IMR-90 (cell line): Measurements from ENCODE around the gene SRMS. TPM values are rescaled to one million over a fixed set of nuclear protein-coding genes. Genes with fewer than 3 reads are reported as not detected.

Source experiments
- ATAC-seq: fragments of 200-7000 bp; cut with Tn5 transposase; 2 replicates; pipeline ENCODE4 v1.9.1; 2020; ENCODE audit warnings: low read depth, mild to moderate bottlenecking, moderate library complexity
- BruUV-seq: library from RNA; stranded (reverse); fragments of 400-500 nt; replicated peaks from 2 replicates; lab custom pipeline; 2021; lab: Mats Ljungman, UMichigan
- CTCF ChIA-PET: fragments of 300-600 bp; formaldehyde crosslinking; extraction: SDS; loops from one replicate; lab custom pipeline; 2021; ENCODE audit warnings: antibody characterized with exemption; lab: Yijun Ruan, JAX
- POLR2A ChIA-PET: fragments of 300-600 bp; sonication (Branson Sonifier 250); formaldehyde crosslinking; loops from one replicate; lab custom pipeline; 2022; ENCODE audit warnings: antibody characterized with exemption; ENCODE audit not compliant: unreplicated experiment; lab: Charles Lee
- DNase-seq: peaks from one replicate; pipeline ENCODE4 v3.0.0; 2013
- H2AFZ ChIP-seq: replicated peaks from 2 replicates; pipeline ENCODE3; 2013; ENCODE audit warnings: low read length, mild to moderate bottlenecking; ENCODE audit not compliant: poor library complexity
- H2AK5ac ChIP-seq: 2 replicates; pipeline ENCODE4 v1.6.1; 2013; ENCODE audit warnings: low read depth, low read length, inconsistent platforms
- H2AK9ac ChIP-seq: replicated peaks from 2 replicates; pipeline ENCODE3; 2013; ENCODE audit warnings: mild to moderate bottlenecking, low read depth, low read length, moderate library complexity; ENCODE audit not compliant: poor library complexity
- H2BK120ac ChIP-seq: 2 replicates; pipeline ENCODE4 v1.6.1; 2013; ENCODE audit warnings: low read depth, low read length, inconsistent platforms
- H2BK15ac ChIP-seq: 3 replicates; pipeline ENCODE4 v1.6.1; 2013; ENCODE audit warnings: low read depth, low read length, inconsistent platforms
- H2BK20ac ChIP-seq: 2 replicates; pipeline ENCODE4 v1.6.1; 2013; ENCODE audit warnings: low read depth, mild to moderate bottlenecking, inconsistent platforms, low read length, moderate library complexity
- H2BK5ac ChIP-seq: 2 replicates; pipeline ENCODE4 v1.6.1; 2013; ENCODE audit warnings: mild to moderate bottlenecking, low read depth, low read length, inconsistent platforms; ENCODE audit not compliant: poor library complexity, severe bottlenecking
- H3K14ac ChIP-seq: replicated peaks from 2 replicates; pipeline ENCODE4 v1.6.1; 2013; ENCODE audit warnings: low read depth, low read length, inconsistent platforms
- H3K18ac ChIP-seq: 2 replicates; pipeline ENCODE4 v1.6.1; 2013; ENCODE audit warnings: low read depth, low read length, control low read depth
- H3K23ac ChIP-seq: 2 replicates; pipeline ENCODE4 v1.6.1; 2013; ENCODE audit warnings: low read depth, low read length, inconsistent platforms
- H3K27ac ChIP-seq: 2 replicates; pipeline ENCODE4 v1.5.1; 2013; ENCODE audit warnings: mild to moderate bottlenecking, control low read depth, low read length; ENCODE audit not compliant: insufficient read depth
- H3K27me3 ChIP-seq: 2 replicates; pipeline ENCODE4 v1.6.1; 2013; ENCODE audit warnings: low read length; ENCODE audit not compliant: control insufficient read depth, insufficient read depth
- H3K36me3 ChIP-seq: 2 replicates; pipeline ENCODE4 v1.6.1; 2013; ENCODE audit warnings: low read length, mixed read lengths; ENCODE audit not compliant: control insufficient read depth, insufficient read depth
- H3K4ac ChIP-seq: 2 replicates; pipeline ENCODE4 v1.6.1; 2013; ENCODE audit warnings: low read depth, low read length, inconsistent platforms
- H3K4me1 ChIP-seq: 2 replicates; pipeline ENCODE4 v1.6.1; 2013; ENCODE audit warnings: low read length, mixed read lengths; ENCODE audit not compliant: control insufficient read depth, insufficient read depth
- H3K4me2 ChIP-seq: 2 replicates; pipeline ENCODE4 v1.6.1; 2013; ENCODE audit warnings: low read depth, mild to moderate bottlenecking, control low read depth, low read length, moderate library complexity
- H3K4me3 ChIP-seq: 2 replicates; pipeline ENCODE4 v1.5.1; 2013; ENCODE audit warnings: low read depth, mild to moderate bottlenecking, control low read depth, low read length, moderate library complexity; ENCODE audit not compliant: insufficient read depth
- H3K56ac ChIP-seq: 2 replicates; pipeline ENCODE4 v1.6.1; 2013; ENCODE audit warnings: low read length, inconsistent platforms; ENCODE audit not compliant: insufficient read depth; ENCODE audit errors: extremely low read depth
- H3K79me1 ChIP-seq, 2 experiments: 2 replicates each; pipeline ENCODE4 v1.6.1; 2013; ENCODE audit warnings: low read length in 2 of 2, inconsistent platforms in 1 of 2, low read depth in 1 of 2
- H3K9ac ChIP-seq: 2 replicates; pipeline ENCODE4 v1.6.1; 2013; ENCODE audit warnings: low read depth, low read length, control low read depth
- H3K9me1 ChIP-seq: 2 replicates; pipeline ENCODE4 v1.6.1; 2013; ENCODE audit warnings: low read length, inconsistent platforms; ENCODE audit not compliant: insufficient read depth
- H3K9me3 ChIP-seq: 2 replicates; pipeline ENCODE4 v1.6.1; 2013; ENCODE audit warnings: low read length; ENCODE audit not compliant: control insufficient read depth, insufficient read depth
- H4K20me1 ChIP-seq: 2 replicates; pipeline ENCODE4 v1.6.1; 2013; ENCODE audit warnings: low read length, inconsistent platforms; ENCODE audit not compliant: insufficient read depth
- H4K5ac ChIP-seq: 2 replicates; pipeline ENCODE4 v1.6.1; 2013; ENCODE audit warnings: mild to moderate bottlenecking, low read depth, low read length, control low read depth
- H4K8ac ChIP-seq, 2 experiments: 2 replicates each; pipeline ENCODE4 v1.6.1; 2013; ENCODE audit warnings: low read depth in 2 of 2, low read length in 2 of 2, control low read depth in 1 of 2, inconsistent platforms in 1 of 2
- H4K91ac ChIP-seq: 2 replicates; pipeline ENCODE4 v1.6.1; 2013; ENCODE audit warnings: low read depth, low read length, inconsistent platforms; ENCODE audit not compliant: insufficient read depth
- BHLHE40 ChIP-seq: fragments of 150-350 bp; IDR thresholded peaks from 2 replicates; pipeline ENCODE4 v1.6.1; 2016; ENCODE audit warnings: mild to moderate bottlenecking, low read depth, low read length
- CEBPB ChIP-seq: IDR thresholded peaks from 2 replicates; pipeline ENCODE4 v1.6.1; 2012; ENCODE audit warnings: low read depth, low read length, improper control_type of control experiment
- CHD1 ChIP-seq: IDR thresholded peaks from 2 replicates; pipeline ENCODE4 v1.6.1; 2012; ENCODE audit warnings: low read depth, low read length, improper control_type of control experiment
- ELK1 ChIP-seq: fragments of 150-350 bp; IDR thresholded peaks from 2 replicates; pipeline ENCODE4 v1.6.1; 2016; ENCODE audit warnings: low read depth, mild to moderate bottlenecking, low read length, moderate library complexity, borderline replicate concordance
- FOS ChIP-seq: fragments of 150-350 bp; IDR thresholded peaks from 2 replicates; pipeline ENCODE4 v1.6.1; 2016; ENCODE audit warnings: low read depth, low read length
- MAFK ChIP-seq: IDR thresholded peaks from 2 replicates; pipeline ENCODE4 v1.6.1; 2012; ENCODE audit warnings: low read depth, low read length, improper control_type of control experiment
- MAZ ChIP-seq: IDR thresholded peaks from 2 replicates; pipeline ENCODE4 v1.6.1; 2012; ENCODE audit warnings: low read depth, mild to moderate bottlenecking, low read length, improper control_type of control experiment, moderate library complexity, borderline replicate concordance
- MXI1 ChIP-seq: IDR thresholded peaks from 2 replicates; pipeline ENCODE4 v1.6.1; 2012; ENCODE audit warnings: low read depth, mild to moderate bottlenecking, low read length, moderate library complexity, borderline replicate concordance
- NFE2L2 ChIP-seq: fragments of 150-350 bp; IDR thresholded peaks from 2 replicates; pipeline ENCODE4 v1.6.1; 2016; ENCODE audit warnings: low read depth, mild to moderate bottlenecking, low read length
- RFX5 ChIP-seq: IDR thresholded peaks from 2 replicates; pipeline ENCODE4 v1.8.0; 2012; ENCODE audit warnings: low read depth, mild to moderate bottlenecking, low read length, moderate library complexity
- SMC3 ChIP-seq: fragments of 150-350 bp; IDR thresholded peaks from 2 replicates; pipeline ENCODE4 v1.6.1; 2016; ENCODE audit warnings: low read depth, mild to moderate bottlenecking, antibody characterized with exemption, low read length, moderate library complexity
- USF2 ChIP-seq: fragments of 150-350 bp; IDR thresholded peaks from 2 replicates; pipeline ENCODE4 v1.6.1; 2017; ENCODE audit warnings: mild to moderate bottlenecking, antibody characterized with exemption, low read length, low read depth
- WGBS, 2 experiments: methylation state at CpG; one replicate each; pipeline versions ENCODE4 v1.1.5 to v1.1.7; 2013; ENCODE audit warnings: missing lambda C conversion rate in 2 of 2; ENCODE audit not compliant: insufficient read length in 1 of 2; ENCODE audit errors: extremely low coverage in 2 of 2; 5-methylcytosine and 5-hydroxymethylcytosine counted together
- dilution Hi-C: fragments of 300-500 bp; cut with HindIII; formaldehyde crosslinking; loops from one replicate; pipeline ENCODE4 v1.14.3; 2018; ENCODE audit warnings: low sequenced_read_pairs; ENCODE audit not compliant: unreplicated experiment
- in situ Hi-C: fragments of 300-500 bp; cut with MboI; formaldehyde crosslinking; loops from 3 replicates; pipeline ENCODE4 v1.14.3; 2019; ENCODE audit warnings: low sequenced_read_pairs, inconsistent platforms, mixed read lengths
- intact Hi-C: fragments of 100-400 bp; cut with micrococcal nuclease; formaldehyde crosslinking; loops from 2 replicates; pipeline ENCODE4 v1.10.0; 2022
- polyA plus RNA-seq, 3 experiments: library from polyadenylated mRNA; depleted of rRNA; stranded (reverse); fragments of >200 nt; gene quantifications; 2 replicates each; pipeline ENCODE4 v1.2.3, GENCODE V29; 2012; ENCODE audit warnings: low replicate concordance in 1 of 3
- total RNA-seq: library from RNA; depleted of rRNA; stranded (reverse); fragments of >200 nt; gene quantifications from 2 replicates; pipeline ENCODE4 v1.2.3, GENCODE V29; 2012

The SRMS gene
- total and polyA plus RNA-seq, 2 of the 4 experiments (the other 2 are of a cell fraction) = not detected

GRCh38 chr20:63554361-63555278, 7.1 kb upstream of the SRMS start:
- H4K91ac ChIP-seq = no peak overlapping the region
- no peaks in the 10 kb centered on the region for H3K9me3 ChIP-seq
- no peak overlapping the region for H3K56ac ChIP-seq
- H3K23ac ChIP-seq = no peak overlapping the region
- H4K5ac ChIP-seq = no peak overlapping the region; the same call in 1 of the 2 replicates
- H3K18ac ChIP-seq = no peak overlapping the region
- no peak for DNase-seq
- peak overlapping the region; percentile 60 for H2AK9ac ChIP-seq
- peaks cover 5% of the 10 kb centered on the region; the same call in 1 of the 2 replicates for H3K4me1 ChIP-seq
- H3K36me3 ChIP-seq = peaks cover 5% of the 10 kb centered on the region; the same call in 1 of the 2 replicates
- TF ChIP-seq MAZ (no peak), MAFK (no peak), USF2 (no peak), FOS (no peak), ELK1 (no peak), CEBPB (no peak), BHLHE40 (no peak), RFX5 (no peak), CHD1 (no peak), NFE2L2 (no peak), MXI1 (no peak), SMC3 (no peak)
- peak overlapping the region; percentile 63 for H3K4me3 ChIP-seq
- H4K8ac ChIP-seq = no peak overlapping the region
- peak overlapping the region; percentile 66; the same call in 1 of the 2 replicates for H3K14ac ChIP-seq
- no peak overlapping the region for H3K27ac ChIP-seq
- no TSS peak for BruUV-seq
- no peak overlapping the region; the same call in 1 of the 2 replicates for H3K4ac ChIP-seq
- H2BK15ac ChIP-seq = no peak overlapping the region
- 76% methylated on average over 24 of the region's 38 CpGs; no CpG with 5 or more reads in 1 of the 2 experiments for WGBS, 2 experiments
- H3K27me3 ChIP-seq = peaks cover 2% of the 10 kb centered on the region; the same call in 1 of the 2 replicates
- dilution Hi-C loops = no loop called here
- H3K4me2 ChIP-seq = peak overlapping the region; percentile 89
- no peak overlapping the region for H2BK120ac ChIP-seq
- no peaks in the 10 kb centered on the region; the same call in 1 of the 2 replicates for H4K20me1 ChIP-seq
- intact Hi-C loops = loop anchor here (2.0 kb wide), 1 partner anchor 18 kb away; no protein-coding TSS in a partner anchor
- H3K9me1 ChIP-seq = no peaks in the 10 kb centered on the region
- H2AK5ac ChIP-seq = peak overlapping the region; percentile 28; the same call in 1 of the 2 replicates
- no peak overlapping the region for H2BK5ac ChIP-seq
- peak overlapping the region; percentile 68 for H2AFZ ChIP-seq
- H3K9ac ChIP-seq = peak overlapping the region; percentile 60
- in situ Hi-C loops = no loop called here
- no peak overlapping the region for H2BK20ac ChIP-seq
- no peak for ATAC-seq
- POLR2A ChIA-PET = no interaction called here
- no peaks in the 10 kb centered on the region for H3K79me1 ChIP-seq
- CTCF ChIA-PET = no interaction called here
